HG02759 (cell line): Measurements from ENCODE around the gene PTTG1.
"Not testable (repeated sequence)": the region's sequence is repeated elsewhere in the genome, so short reads cannot be mapped to it uniquely, and the experiment has no call there.

ENCODE experiments used
- ATAC-seq: cut with Tn5 transposase; IDR thresholded peaks from one replicate; pipeline ENCODE4 v1.9.1; 2021; ENCODE audit warnings: mild to moderate bottlenecking, moderate library complexity; ENCODE audit not compliant: unreplicated experiment

PTTG1 gene

GRCh38 chr5:160420331-160420610 is 1.4 kb upstream of the PTTG1 start:
- ATAC-seq = no peak

- ATAC-seq = no peak
These were observed 1.4 kb downstream of the PTTG1 start for GRCh38 chr5:160423099-160423498.

- no peak for ATAC-seq
These were observed 6.0 kb downstream of the PTTG1 start for GRCh38 chr5:160427607-160428006.

- ATAC-seq = no peak
These were observed 10.5 kb downstream of the PTTG1 start for GRCh38 chr5:160432196-160432595.

- no peak for ATAC-seq
These were observed 11.1 kb downstream of the PTTG1 start for GRCh38 chr5:160432787-160433186.

GRCh38 chr5:160434022-160434531 is 12.4 kb downstream of the PTTG1 start:
- ATAC-seq = peak; percentile 83

DNA sequence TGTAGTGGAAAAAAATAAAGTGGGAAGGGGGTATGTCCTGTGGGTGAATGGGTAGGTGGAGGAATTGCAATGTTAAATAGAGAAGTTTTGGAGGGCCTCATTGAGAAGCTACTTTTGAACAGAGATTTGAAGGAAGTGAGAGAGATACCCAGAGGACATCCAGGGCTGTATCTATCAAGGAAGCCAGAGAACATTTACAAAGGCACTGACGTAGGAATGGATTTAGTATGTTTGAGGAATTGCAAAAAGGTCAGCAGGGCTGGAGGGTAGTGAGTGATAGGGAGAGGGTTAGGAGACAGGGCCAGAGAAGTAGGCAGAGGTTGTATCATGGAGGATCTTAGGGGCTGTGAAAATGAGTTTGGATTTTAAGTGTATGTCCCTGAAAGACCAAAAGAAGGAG is 13.9 kb downstream of the PTTG1 start:
- no peak for ATAC-seq

DNA sequence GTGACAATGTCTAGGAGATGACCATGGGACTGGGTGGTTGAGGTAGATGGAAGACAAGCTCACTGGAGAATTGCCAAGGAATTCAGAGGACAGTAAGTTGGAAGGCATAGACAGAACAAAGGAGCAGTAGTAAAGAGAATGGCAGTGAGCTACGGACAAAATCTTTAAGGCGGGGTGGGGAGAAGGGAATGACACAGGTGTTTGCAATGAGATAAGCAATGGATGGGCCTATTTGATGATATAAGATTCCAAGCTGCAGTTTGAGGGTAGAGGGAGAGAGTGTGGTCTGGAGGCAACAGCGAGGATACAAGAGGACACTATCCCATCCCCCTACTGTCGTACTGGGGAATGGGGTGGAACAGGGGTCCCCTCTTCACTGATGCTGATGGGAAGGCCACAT is 14.4 kb downstream of the PTTG1 start:
- no peak for ATAC-seq

DNA sequence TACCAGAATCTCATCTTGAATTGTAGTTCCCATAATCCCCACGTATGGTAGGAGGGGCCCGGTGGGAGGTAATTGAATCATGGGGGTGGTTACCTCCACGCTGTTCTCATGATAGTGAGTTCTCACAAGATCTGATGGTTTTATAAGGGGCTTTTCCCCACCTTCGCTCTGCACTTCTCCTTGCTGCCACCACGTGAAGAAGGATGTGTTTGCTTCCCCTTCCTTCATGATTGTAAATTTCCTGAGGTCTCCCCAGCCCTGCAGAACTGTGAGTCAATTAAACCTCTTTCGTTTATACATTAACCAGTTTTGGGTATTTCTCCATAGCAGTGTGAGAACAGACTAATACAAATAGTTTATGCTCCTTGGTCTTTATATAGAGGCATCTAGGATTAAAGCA is 15.0 kb downstream of the PTTG1 start:
- not testable (repeated sequence) for ATAC-seq

GRCh38 chr5:160437271-160437670 is 15.6 kb downstream of the PTTG1 start:
- no peak for ATAC-seq

- peak; percentile 25 for ATAC-seq
These were observed 16.9 kb downstream of the PTTG1 start for GRCh38 chr5:160438316-160439204.

DNA sequence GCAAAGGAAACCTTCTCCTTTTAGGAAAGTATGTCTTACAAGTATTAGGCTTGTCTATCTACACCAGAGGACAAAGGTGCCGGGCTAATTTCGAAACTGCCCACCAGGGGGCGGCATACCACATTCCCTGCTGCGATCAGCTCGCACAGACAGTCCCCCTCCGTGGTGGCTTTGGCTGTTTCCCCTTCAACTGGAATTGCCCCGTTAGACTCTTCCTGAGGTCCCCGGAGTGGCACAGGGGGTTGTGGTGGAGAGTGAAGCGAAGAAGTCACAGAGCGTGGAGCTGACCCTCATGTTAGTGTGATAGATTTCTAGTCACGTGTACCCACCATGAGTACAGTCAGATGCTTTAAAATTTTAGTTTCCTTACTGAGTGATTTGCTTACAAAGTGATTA is 17.5 kb downstream of the PTTG1 start:
- peak; percentile 64 for ATAC-seq

DNA sequence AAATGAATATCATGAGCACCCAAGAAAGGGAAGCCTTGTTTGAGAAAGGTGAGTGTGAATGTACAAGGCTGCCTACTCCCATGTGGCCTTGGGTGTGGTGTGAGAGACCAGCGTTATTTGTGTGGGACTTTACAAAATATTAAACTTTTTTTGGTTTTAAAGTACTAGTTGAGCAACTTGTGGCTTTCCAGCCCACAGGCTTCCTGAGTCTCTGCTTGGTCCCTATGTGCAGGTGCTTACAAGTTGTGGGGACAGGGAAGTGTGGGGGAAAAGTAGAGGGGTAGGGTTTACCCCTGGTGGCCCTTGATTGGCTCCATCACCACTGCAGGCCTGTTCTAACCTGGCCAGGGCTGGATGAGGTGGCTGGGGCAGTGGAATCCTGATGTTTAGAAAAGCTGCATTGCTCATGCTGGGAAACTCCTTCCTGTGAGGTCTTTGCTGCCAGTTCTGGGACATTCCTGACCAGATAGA is 19.7 kb downstream of the PTTG1 start:
- peak; percentile 38 for ATAC-seq

DNA sequence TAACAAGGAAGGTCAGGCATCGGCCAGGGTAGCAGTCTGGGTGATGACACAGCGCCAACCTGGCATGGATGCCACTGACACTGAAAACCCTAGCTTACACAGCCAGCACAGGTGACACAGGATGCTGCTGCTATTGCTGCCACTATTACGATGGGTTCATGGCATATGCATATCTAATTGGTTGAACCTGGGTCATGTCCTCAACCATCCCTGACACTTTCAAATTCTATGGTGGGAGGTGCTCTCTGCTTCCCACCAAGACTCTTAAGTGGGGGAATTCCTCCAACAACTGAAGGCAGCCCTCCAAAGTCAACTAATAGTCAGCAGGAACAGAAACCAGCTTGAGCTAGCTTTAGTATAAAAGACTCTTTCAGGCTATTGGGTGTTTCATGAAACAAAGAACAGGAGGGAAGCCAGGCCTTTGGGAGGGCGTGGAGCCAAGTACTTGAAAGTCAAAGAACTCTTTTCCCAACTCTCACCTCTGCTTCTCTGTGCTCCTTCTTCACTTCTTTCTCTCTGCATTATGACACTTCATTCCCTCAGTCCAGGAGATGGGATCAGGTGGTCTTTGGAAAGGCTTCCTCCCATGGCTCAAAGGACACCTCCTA is 21.3 kb downstream of the PTTG1 start:
- ATAC-seq = peak; percentile 24

DNA sequence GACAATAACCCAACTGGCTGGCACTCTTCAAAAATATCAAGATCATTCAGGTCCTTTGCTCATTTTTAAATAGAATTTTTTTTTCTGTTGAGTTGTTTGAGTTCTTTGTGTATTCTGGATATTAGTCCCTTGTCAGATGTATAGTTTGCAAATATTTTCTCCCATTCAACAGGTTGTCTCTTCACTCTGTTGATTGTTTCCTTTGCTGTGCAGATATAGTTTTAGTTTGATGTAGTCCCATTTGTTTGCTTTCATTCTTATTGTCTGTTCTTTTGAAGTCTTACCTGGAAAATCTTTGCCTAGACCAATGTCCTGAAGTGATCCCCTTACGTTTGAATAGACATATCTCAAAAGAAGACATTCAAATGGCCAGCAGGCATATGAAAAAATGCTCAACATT is 22.8 kb downstream of the PTTG1 start:
- no peak for ATAC-seq

GRCh38 chr5:160445132-160445531 is 23.5 kb downstream of the PTTG1 start:
- peak; percentile 33 for ATAC-seq

- no peak for ATAC-seq
These were observed 24.1 kb downstream of the PTTG1 start for GRCh38 chr5:160445751-160446150.

GRCh38 chr5:160448886-160449285 is 27.2 kb downstream of the PTTG1 start:
- ATAC-seq = no peak

DNA sequence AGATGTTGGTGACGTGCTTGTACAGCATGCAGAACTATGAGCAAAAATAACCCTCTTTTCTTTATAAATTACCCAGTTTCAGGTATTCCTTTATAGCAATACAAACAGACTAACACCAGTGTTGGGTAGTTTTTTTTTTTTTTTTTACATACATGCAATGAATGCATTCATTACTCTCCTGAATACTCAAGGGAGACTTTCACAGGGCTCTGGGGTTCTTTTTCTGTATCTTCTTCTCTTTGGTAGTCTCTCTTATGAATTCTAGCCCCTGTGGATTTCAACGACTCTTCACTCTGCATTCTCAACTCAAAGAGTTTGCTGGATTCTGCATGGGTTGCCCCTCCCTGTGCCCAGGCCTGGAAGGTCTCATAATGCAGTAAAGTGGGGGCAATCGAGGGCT is 27.8 kb downstream of the PTTG1 start:
- no peak for ATAC-seq

GRCh38 chr5:160450164-160450932 is 28.7 kb downstream of the PTTG1 start:
- no peak for ATAC-seq

GRCh38 chr5:160451281-160451680 is 29.6 kb downstream of the PTTG1 start:
- no peak for ATAC-seq

DNA sequence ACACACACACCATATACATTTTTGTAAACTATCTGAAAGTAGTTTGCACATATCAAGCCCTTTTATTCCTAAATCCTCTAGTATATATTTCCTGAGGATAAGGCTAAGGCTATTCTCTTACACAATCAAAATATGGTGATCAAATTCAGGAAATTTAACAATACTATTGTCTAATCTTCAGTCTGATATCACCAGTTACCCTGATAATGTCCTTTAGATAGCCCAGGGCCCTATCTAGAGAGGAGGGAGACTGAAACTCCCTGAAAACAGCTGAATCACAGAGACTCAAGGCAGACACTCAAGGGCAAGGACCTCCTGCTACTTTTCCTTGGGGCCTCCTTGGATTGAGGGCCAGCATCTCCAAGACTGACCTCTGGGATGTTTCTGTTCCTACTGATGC is 30.4 kb downstream of the PTTG1 start:
- no peak for ATAC-seq
